ENCODE data around the gene USP6NL. TPM values are rescaled to one million over a fixed set of nuclear protein-coding genes. Genes with fewer than 3 reads are reported as not detected.

The USP6NL gene
- total and polyA plus RNA-seq, 2 of the 13 experiments (the other 11 are each of a cell fraction or from before 2014, with no cell fraction given): 10.5 to 22.9 TPM

- TF ChIP-seq, protein P1, sequence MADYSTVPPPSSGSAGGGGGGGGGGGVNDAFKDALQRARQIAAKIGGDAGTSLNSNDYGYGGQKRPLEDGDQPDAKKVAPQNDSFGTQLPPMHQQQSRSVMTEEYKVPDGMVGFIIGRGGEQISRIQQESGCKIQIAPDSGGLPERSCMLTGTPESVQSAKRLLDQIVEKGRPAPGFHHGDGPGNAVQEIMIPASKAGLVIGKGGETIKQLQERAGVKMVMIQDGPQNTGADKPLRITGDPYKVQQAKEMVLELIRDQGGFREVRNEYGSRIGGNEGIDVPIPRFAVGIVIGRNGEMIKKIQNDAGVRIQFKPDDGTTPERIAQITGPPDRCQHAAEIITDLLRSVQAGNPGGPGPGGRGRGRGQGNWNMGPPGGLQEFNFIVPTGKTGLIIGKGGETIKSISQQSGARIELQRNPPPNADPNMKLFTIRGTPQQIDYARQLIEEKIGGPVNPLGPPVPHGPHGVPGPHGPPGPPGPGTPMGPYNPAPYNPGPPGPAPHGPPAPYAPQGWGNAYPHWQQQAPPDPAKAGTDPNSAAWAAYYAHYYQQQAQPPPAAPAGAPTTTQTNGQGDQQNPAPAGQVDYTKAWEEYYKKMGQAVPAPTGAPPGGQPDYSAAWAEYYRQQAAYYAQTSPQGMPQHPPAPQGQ (CRISPR knock-in tag; IDR thresholded peaks at IDR 0.05; ENCODE audit: borderline replicate concordance): no peak
- TF ChIP-seq, protein P2, sequence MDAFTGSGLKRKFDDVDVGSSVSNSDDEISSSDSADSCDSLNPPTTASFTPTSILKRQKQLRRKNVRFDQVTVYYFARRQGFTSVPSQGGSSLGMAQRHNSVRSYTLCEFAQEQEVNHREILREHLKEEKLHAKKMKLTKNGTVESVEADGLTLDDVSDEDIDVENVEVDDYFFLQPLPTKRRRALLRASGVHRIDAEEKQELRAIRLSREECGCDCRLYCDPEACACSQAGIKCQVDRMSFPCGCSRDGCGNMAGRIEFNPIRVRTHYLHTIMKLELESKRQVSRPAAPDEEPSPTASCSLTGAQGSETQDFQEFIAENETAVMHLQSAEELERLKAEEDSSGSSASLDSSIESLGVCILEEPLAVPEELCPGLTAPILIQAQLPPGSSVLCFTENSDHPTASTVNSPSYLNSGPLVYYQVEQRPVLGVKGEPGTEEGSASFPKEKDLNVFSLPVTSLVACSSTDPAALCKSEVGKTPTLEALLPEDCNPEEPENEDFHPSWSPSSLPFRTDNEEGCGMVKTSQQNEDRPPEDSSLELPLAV (CRISPR knock-in tag; conservative IDR thresholded peaks at IDR 0.05; ENCODE audit: low read depth): no peak
- no peak for TF ChIP-seq ZNF496 (CRISPR knock-in tag; IDR thresholded peaks at IDR 0.05; ENCODE audit: insufficient replicate concordance)
- TF ChIP-seq ZNF674 (CRISPR knock-in tag; IDR thresholded peaks at IDR 0.05; ENCODE audit: low read depth): no peak
- TF ChIP-seq RCOR2 (CRISPR knock-in tag; IDR thresholded peaks at IDR 0.05): no peak
- TF ChIP-seq RNF2 (conservative IDR thresholded peaks at IDR 0.05; ENCODE audit: low read depth): no peak
- no peak for TF ChIP-seq ZNF225 (CRISPR knock-in tag; IDR thresholded peaks at IDR 0.05)
- TF ChIP-seq ZFP36L1 (CRISPR knock-in tag; IDR thresholded peaks at IDR 0.05): no peak
- TF ChIP-seq SKIL (CRISPR knock-in tag; IDR thresholded peaks at IDR 0.05; ENCODE audit: borderline replicate concordance): no peak
Measured at GRCh38 chr10:11530806-11531205, 80.6 kb downstream of the USP6NL start (continued).

Measured in HepG2 (cell line).